Measurements from ENCODE around the gene PNMA8C.

DNA sequence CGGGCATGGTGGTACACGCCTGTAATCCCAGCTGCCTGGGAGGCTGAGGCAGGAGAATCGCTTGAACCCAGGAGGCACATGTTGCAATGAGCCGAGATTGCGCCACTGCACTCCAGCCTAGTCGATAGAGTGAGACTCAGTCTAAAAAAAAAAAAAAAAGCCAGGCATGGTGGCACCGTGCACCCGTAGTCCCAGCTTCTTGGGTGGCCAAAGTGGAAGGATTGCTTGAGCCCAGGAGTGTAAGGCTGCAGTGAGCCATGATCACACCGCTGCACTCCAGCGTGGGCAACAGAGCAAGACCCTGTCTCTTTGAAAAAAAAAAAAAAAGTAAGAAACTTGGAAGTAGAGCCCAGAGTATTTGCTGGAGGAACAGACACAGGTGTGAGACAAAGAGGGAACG, 43.1 kb downstream of the PNMA8C start:
- TF ChIP-seq, protein P1, sequence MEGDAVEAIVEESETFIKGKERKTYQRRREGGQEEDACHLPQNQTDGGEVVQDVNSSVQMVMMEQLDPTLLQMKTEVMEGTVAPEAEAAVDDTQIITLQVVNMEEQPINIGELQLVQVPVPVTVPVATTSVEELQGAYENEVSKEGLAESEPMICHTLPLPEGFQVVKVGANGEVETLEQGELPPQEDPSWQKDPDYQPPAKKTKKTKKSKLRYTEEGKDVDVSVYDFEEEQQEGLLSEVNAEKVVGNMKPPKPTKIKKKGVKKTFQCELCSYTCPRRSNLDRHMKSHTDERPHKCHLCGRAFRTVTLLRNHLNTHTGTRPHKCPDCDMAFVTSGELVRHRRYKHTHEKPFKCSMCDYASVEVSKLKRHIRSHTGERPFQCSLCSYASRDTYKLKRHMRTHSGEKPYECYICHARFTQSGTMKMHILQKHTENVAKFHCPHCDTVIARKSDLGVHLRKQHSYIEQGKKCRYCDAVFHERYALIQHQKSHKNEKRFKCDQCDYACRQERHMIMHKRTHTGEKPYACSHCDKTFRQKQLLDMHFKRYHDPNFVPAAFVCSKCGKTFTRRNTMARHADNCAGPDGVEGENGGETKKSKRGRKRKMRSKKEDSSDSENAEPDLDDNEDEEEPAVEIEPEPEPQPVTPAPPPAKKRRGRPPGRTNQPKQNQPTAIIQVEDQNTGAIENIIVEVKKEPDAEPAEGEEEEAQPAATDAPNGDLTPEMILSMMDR (IDR thresholded peaks at IDR 0.05): no peak
- no peak for TF ChIP-seq POLR2A (IDR thresholded peaks at IDR 0.05)
